ENCODE results near the gene IL6.
"Not testable (repeated sequence)": the region's sequence is repeated elsewhere in the genome, so short reads cannot be mapped to it uniquely, and the experiment has no call there.

DNA sequence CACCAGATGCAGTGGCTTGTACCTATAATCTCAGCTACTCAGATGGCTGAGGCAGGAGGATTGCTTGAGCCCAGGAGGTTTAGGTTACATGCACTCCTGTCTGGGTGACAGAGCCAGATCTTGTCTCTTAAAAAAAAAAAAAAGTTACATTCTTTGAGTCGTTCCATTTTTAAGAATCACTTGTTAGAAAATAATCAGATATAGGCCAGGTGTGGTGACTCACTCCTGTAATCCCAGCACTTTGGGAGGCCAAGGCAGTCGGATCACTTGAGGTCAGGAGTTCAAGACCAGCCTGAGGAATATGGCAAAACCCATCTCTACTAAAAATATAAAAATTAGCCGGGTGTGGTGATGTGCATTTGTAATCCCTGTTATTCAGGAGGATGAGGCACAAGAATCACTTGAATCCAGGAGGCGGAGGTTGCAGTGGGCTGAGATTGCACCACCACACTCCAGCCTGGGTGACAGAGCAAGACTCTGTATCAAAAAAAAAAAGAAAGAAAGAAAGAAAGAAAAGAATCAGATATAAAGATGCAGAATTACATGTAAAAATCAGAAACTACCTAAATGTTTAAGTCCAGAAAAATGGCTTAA, 52.8 kb downstream of the IL6 start:
- TF ChIP-seq, protein P1, sequence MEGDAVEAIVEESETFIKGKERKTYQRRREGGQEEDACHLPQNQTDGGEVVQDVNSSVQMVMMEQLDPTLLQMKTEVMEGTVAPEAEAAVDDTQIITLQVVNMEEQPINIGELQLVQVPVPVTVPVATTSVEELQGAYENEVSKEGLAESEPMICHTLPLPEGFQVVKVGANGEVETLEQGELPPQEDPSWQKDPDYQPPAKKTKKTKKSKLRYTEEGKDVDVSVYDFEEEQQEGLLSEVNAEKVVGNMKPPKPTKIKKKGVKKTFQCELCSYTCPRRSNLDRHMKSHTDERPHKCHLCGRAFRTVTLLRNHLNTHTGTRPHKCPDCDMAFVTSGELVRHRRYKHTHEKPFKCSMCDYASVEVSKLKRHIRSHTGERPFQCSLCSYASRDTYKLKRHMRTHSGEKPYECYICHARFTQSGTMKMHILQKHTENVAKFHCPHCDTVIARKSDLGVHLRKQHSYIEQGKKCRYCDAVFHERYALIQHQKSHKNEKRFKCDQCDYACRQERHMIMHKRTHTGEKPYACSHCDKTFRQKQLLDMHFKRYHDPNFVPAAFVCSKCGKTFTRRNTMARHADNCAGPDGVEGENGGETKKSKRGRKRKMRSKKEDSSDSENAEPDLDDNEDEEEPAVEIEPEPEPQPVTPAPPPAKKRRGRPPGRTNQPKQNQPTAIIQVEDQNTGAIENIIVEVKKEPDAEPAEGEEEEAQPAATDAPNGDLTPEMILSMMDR (optimal IDR thresholded peaks at IDR 0.05 in 1 of 3, IDR thresholded peaks at IDR 0.05 in 1 of 3, conservative IDR thresholded peaks at IDR 0.05 in 1 of 3; ENCODE audit: extremely low read depth in 1 of 3, insufficient read depth in 2 of 3, low read length in 3 of 3) = not testable (repeated sequence)
- TF ChIP-seq EZH2 (IDR thresholded peaks at IDR 0.05; ENCODE audit: low read length) = not testable (repeated sequence)

All from keratinocyte (primary cell).